KBM-7 (cell line): ENCODE results near the gene CABP2.
"Not testable (repeated sequence)": the region's sequence is repeated elsewhere in the genome, so short reads cannot be mapped to it uniquely, and the experiment has no call there.

ENCODE experiments used
- DNase-seq: peaks from one replicate; pipeline ENCODE4 v3.0.0-alpha.2; 2015
- in situ Hi-C: fragments of 300-500 bp; cut with MboI; formaldehyde crosslinking; loops from 2 replicates; pipeline ENCODE4 v1.14.3; 2020; ENCODE audit warnings: low sequenced_read_pairs, low pct_unique_long_range_greater_than_20kb, mixed read lengths

The CABP2 gene

DNA sequence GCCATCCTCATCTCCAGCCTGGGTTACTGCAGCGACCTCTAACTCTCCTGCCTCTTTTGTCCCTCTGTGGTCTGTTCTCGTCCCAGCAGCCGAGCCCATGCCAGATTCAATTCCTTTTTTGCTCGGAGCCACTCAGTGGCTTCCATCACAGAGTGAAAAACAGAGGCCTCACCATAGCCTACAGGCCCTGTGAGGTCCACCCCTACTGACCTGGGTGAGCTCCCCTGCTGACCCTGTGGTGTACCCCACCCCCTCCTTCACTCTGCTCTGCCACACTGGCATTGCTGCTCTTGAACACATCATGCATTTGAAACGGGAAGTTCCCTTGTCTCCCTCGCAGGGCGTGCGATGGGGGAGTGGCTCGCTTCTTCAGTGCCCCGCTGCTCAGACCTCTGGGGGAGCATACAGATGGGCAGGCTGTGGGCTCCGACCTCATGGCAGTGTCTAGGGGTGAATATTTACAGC is 38.4 kb downstream of the CABP2 start:
- DNase-seq = peak; percentile 83
- in situ Hi-C loops = no loop called here

DNA sequence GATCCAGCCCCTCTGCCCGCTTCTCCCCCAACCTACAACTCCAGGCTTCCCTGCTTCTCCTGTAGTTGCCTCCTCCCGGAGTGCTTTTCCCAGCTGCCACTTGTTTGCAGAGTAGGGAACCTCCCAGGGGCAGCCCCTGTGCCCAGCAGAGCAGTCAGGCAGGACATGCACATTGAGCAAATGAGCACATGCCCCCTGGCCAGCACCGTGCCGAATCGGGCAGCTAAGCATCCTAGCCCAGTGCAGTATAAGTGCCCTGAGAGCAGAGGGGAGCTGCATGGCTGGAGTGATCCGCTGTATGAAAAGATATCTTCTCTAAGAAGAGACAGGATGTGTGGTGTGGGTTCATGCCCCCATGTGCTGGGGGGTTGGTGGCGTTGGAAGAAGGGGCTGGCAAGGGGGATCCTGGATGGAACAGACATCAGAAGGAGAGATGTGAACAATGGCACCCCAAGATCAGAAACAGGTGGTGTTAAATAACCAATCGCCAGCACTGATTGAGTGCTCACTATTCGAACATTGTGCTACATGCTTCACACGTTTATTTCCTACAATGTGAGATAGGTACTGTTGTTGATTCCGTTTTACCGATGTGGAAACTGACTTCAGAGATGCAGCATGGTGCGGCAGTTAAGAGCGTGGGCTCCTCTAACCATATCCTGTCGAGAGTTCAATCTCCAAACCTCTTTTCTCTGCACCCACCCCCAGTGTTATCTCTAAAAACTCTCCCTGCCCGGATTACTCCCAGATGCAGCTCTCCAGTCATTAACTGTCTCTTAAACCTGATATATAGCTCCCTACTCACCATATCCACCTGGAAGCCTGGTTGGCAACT is 39.2 kb downstream of the CABP2 start:
- in situ Hi-C loops = no loop called here
- DNase-seq = no peak

DNA sequence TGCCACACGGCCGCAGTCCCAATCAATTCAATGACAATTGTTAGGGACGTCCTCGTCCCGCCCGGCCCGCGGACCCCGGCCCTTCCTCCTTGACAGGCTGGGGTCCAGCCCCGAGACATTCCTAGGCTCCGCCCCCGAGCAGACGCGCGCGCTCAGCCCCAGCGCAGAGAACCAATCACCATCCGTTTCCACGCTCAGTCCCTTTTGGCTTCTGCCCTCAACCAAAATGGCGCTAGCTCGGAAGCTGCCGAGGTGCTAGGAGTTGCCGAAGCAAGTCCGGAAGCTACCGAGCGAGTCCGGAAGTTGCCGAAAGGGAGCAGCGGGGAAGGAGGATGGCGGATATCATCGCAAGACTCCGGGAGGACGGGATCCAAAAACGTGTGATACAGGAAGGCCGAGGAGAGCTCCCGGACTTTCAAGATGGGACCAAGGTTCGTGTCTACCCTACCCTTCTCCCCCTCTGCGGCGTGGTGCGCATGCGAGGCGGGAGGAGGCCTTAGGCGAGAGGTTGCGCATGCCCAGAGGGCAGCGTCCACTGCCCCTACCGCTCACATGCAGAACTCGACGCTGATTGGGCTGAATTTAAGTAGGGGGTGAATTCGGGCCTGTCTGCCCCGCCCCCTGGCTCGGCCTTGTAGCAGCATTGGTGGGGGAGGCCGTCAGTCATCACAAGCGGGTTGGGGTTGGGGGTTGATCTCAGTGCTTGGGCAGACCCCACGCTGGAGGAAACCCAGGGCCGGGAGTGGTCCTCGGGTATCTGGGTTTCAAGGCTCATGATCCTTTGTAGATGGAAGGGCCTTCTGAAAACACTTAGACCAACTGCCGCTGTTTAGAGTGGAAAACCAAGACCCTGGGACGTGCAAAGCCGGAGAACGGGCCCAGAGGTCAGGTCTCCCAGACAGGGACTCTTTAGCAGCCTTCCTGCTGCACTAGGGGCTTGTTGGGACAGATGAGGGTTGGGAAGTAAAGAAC is 40.1 kb downstream of the CABP2 start, which contains the start of gene AIP:
TSS of gene AIP (plus strand) at position 200 of the 972 bp plus-strand sequence. CDS start at position 333, 133 bp downstream.
- in situ Hi-C loops = no loop called here
- DNase-seq = peak; percentile 98

DNA sequence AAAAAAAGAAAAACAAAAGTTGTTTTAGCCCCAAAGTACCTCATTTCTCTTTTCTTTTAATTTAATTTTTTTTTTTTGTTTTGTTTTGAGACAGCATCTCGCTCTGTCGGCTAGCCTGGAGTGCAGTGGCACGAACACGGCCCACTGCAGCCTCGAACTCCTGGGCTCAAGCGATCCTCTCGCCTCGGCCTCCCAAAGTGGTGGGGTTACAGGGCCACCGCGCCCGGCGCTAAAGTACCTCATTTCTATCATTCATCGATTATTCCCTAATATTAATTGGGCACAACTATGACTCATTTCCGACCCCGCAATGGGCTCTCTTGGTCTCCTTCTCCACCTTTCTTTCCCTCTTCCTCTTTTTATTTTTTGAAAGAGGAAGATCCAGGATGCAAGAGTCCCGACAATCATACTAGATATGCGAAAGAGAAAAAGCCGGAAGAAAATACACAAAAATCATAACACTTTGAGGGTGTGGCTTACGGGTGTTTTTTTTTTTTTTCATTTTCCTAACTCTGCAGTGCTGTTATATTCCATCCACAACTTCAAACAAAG is 40.9 kb downstream of the CABP2 start:
- no peak for DNase-seq
- in situ Hi-C loops = no loop called here

DNA sequence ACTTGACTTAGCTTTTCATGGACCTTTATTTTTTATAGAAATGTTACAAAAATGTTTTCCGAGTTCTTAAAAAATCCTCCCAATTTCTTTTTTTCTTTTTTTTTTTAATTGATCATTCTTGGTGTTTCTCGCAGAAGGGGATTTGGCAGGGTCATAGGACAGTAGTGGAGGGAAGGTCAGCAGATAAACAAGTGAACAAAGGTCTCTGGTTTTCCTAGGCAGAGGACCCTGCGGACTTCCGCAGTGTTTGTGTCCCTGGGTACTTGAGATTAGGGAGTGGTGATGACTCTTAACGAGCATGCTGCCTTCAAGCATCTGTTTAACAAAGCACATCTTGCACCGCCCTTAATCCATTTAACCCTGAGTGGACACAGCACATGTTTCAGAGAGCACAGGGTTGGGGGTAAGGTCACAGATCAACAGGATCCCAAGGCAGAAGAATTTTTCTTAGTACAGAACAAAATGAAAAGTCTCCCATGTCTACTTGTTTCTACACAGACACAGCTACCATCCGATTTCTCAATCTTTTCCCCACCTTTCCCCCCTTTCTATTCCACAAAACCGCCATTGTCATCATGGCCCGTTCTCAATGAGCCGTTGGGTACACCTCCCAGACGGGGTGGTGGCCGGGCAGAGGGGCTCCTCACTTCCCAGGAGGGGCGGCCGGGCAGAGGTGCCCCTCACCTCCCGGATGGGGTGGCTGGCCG is 45.7 kb downstream of the CABP2 start:
- in situ Hi-C loops, DNase-seq: not testable (repeated sequence)

DNA sequence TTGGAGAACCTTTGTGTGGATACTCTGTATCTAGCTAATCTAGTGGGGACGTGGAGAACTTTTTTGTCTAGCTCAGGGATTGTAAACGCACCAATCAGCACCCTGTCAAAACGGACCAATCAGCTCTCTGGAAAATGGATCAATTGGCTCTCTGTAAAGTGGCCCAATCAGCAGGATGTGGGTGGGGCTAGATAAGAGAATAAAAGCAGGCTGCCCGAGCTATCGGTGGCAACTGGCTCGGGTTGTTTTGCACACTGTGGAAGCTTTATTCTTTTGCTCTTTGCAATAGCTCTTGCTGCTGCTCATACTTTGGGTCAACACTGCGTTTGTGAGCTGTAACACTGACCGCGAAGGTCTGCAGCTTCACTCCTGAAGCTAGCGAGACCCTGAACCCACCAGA is 46.6 kb downstream of the CABP2 start:
- in situ Hi-C loops, DNase-seq: not testable (repeated sequence)

DNA sequence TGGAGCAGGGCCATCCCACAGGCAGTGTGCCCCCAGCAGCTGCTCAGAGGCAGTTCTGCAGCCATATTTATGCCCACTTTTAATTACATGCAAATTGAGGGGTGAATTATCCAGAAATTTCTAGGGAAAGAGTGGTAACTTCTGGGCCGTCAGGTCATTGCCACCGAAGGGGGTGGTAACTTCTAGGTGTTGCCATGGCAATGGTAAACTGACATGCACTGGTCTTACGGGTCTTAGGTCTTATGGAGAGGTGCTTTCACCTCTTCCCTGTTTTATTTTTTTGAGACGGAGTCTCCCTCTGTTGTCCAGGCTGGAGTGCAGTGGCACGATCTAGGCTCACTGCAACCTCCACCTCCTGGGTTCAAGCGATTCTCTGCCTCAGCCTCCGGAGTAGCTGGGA is 50.4 kb downstream of the CABP2 start:
- DNase-seq = no peak
- in situ Hi-C loops = no loop called here

DNA sequence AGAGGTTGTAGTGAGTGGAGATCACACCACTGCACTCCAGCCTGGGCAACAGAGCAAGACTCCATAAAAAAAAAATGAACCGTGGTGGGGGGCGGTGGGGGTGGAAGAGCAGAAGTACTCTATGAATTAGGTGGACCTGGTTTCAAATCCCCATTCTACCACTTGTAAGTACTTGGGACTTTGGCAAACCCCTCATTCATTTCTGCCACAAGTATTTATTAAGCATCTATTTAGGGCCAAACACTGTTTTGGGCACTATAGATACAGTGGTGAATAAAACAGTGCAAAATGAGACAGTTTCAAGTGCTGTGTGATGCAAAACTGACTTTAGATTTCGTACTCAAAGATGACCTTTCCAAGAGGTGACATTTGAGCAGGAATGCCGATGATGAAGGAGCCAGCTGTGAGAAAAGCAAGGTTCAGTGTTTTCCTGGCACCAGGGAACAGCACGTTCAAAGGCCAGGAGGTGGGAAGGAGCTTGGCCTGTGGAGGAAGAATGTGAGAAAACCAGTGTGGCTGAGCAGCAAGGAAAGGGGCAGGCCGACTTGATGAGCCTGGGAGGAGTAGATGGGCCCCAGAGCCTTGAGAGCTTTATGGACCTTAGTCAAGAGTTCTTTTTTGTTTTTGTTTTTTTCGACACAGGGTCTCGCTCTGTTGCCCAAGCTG is 52.8 kb downstream of the CABP2 start:
- in situ Hi-C loops = no loop called here
- no peak for DNase-seq

DNA sequence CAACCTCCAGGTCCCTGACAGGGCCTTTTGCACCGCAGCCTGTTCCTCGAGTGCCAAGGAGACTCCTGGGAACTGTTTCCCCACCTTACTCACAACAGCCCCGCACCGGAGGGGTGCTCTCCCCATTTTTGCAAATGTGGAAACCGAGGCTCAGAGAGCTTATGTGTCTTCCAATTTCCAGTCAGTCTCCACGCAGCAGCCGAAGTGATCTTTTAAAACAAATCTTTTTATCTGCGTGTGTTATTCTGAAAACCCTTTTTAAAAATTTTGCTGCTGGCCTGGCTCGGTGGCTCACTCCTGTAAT is 53.8 kb downstream of the CABP2 start:
- in situ Hi-C loops = no loop called here
- no peak for DNase-seq
